Pancreas (tissue), 10 donors: ENCODE measurements around the gene CD46. TPM values are rescaled to one million over a fixed set of nuclear protein-coding genes. Genes with fewer than 3 reads are reported as not detected.
A peak's percentile ranks its signal among the peaks of the same experiment; 100 is the strongest.

Experiments used
- ATAC-seq, 4 donors: fragments of 200-7000 bp; cut with Tn5 transposase; one replicate each; pipeline versions ENCODE4 v1.8.0 to v1.9.1; 2020; ENCODE audit warnings: mild to moderate bottlenecking in 4 of 4, moderate library complexity in 4 of 4
- DNase-seq, 6 donors: peaks; one replicate each; pipeline ENCODE4 v3.0.0-alpha.2; 2020
- FAIRE-seq: peaks from 2 replicates; lab custom pipeline; 2012; peaks lifted over from hg19 to GRCh38; lab: Jason Lieb, UNC
- H3K27ac ChIP-seq, 4 donors: fragments of 200-600 bp; sonication (generic); 1 replicate in 3 of 4; 2 replicates in 1 of 4; pipeline versions ENCODE4 v1.5.0 to v1.8.0; 2020
- H3K27me3 ChIP-seq, 4 donors: fragments of 200-600 bp; one replicate each; pipeline ENCODE4 v1.8.0; 2021
- H3K36me3 ChIP-seq, 3 donors: fragments of 200-600 bp; sonication (generic) in 1 of 3; one replicate each; pipeline versions ENCODE4 v1.5.0 to v1.8.0; 2020 to 2021
- H3K4me1 ChIP-seq, 3 donors: fragments of 200-600 bp; one replicate each; pipeline ENCODE4 v1.8.0; 2021
- H3K4me3 ChIP-seq, 4 donors: fragments of 200-600 bp; sonication (generic) in 2 of 4; one replicate each; pipeline versions ENCODE4 v1.5.0 to v1.8.0; 2020 to 2021
- H3K9me3 ChIP-seq, 4 donors: fragments of 200-600 bp; one replicate each; pipeline ENCODE4 v1.8.0; 2021
- WGBS, 2 donors: extraction: QIAGEN DNeasy Blood & Tissue Kit; methylation state at CpG; one replicate each; pipeline ENCODE4 v1.1.7; 2013; 5-methylcytosine and 5-hydroxymethylcytosine counted together
- intact Hi-C, 3 donors: fragments of 100-400 bp; cut with DNase I; formaldehyde crosslinking; loops; one replicate each; pipeline versions ENCODE4 v1.11.1 to v1.14.2; 2022
- polyA plus RNA-seq, 2 donors: library from polyadenylated mRNA; stranded (reverse); fragments of 200-250 nt; gene quantifications; one replicate each; pipeline ENCODE4 v1.2.3, GENCODE V29; 2013
- total RNA-seq, 6 donors: library from RNA; stranded (reverse); fragmentation: NEBNext Ultra II Directional in 4 of 6; extraction: Animal tissue kit (Norgen Biotek cat#: 25700) in 4 of 6; gene quantifications; one replicate each; pipeline versions ENCODE4 v1.2.1 to v1.2.4, GENCODE V29; 2021 to 2023
- TF ChIP-seq, protein P1 (sequence below), 4 donors: fragments of 200-600 bp; sonication (generic) in 3 of 4; IDR thresholded peaks; one replicate each; pipeline versions ENCODE4 v1.5.0 to v1.8.0; 2021; ENCODE audit warnings: antibody characterized with exemption in 4 of 4
- donor health status: healthy with polysubstance abuse.
- donor health status: DM: no; HTN: no; CAD: no; lungs with moderate emphysema.
- donor health status: DM: no; HTN: no; CAD: no.
- donor health status: control.
- donor health status: control.
- donor health status: Bipolar disorder and iron deficiency.
- donor health status: DM: yes; HTN: yes; CAD: no.
- donor health status: DM: no; HTN: no; CAD: no.
- donor health status: DM: no; HTN: no; CAD: no.
- donor health status: DM: yes; HTN: yes; CAD: no.

The CD46 gene
- total and polyA plus RNA-seq, 8 donors: 59.8 to 172 (median 116) TPM

DNA sequence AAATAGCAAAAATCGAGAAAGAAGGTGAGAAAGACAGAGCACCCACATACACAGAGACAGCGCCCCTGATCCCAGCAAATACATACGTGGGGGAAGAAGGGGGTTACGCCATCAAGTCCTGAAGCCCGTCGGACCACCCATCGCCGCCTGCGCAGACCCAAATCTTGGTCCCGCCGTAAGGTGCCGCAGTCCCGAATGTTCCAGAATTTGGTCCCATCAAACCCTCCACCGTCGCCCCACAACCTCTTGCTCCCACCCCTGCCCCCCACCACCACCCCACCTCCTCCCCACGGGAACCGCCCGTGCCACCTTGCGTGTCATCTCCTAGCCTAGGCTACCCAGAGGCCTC lies 71.7 kb downstream of the CD46 start:
- 10 to 26% methylated on average over 18 to 19 of the region's 19 CpGs for WGBS, 2 donors
- H3K36me3 ChIP-seq: peaks cover 0 to 12% (median 3%) of the 10 kb centered on the region in 3 donors
- DNase-seq: no peak
- no peak for FAIRE-seq
- no peaks in the 10 kb centered on the region for H3K27me3 ChIP-seq
- peak overlapping the region; percentile 36 to 70 (median 58) for H3K4me3 ChIP-seq
- intact Hi-C loops: loop anchor here in 1 of 3 donors (10.0 kb wide), 1 partner anchor 141 kb away; no protein-coding TSS in a partner anchor
- ATAC-seq: peak in 2 of 4 donors; percentile 0 to 1
- TF ChIP-seq, protein P1, sequence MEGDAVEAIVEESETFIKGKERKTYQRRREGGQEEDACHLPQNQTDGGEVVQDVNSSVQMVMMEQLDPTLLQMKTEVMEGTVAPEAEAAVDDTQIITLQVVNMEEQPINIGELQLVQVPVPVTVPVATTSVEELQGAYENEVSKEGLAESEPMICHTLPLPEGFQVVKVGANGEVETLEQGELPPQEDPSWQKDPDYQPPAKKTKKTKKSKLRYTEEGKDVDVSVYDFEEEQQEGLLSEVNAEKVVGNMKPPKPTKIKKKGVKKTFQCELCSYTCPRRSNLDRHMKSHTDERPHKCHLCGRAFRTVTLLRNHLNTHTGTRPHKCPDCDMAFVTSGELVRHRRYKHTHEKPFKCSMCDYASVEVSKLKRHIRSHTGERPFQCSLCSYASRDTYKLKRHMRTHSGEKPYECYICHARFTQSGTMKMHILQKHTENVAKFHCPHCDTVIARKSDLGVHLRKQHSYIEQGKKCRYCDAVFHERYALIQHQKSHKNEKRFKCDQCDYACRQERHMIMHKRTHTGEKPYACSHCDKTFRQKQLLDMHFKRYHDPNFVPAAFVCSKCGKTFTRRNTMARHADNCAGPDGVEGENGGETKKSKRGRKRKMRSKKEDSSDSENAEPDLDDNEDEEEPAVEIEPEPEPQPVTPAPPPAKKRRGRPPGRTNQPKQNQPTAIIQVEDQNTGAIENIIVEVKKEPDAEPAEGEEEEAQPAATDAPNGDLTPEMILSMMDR (IDR thresholded peaks at IDR 0.05): no peak
- H3K27ac ChIP-seq: peak overlapping the region; percentile 98 to 99 (median 98)
- peaks cover 36 to 60% (median 39%) of the 10 kb centered on the region in 3 donors for H3K4me1 ChIP-seq
- H3K9me3 ChIP-seq: no peaks in the 10 kb centered on the region

GRCh38 chr1:207823880-207824566 lies 72.2 kb downstream of the CD46 start:
- ATAC-seq: peak; percentile 58 to 70 (median 66)
- H3K27me3 ChIP-seq: no peaks in the 10 kb centered on the region
- WGBS, 2 donors: 1 to 5% methylated on average over 8 to 9 of the region's 9 CpGs
- TF ChIP-seq, protein P1 (IDR thresholded peaks at IDR 0.05): peak; percentile 42 to 50 (median 45)
- H3K9me3 ChIP-seq: no peaks in the 10 kb centered on the region
- H3K36me3 ChIP-seq: peaks cover 0 to 7% (median 0%) of the 10 kb centered on the region in 3 donors
- no peak for FAIRE-seq
- DNase-seq: peak; percentile 82 to 93 (median 91)
- peaks cover 36 to 60% (median 39%) of the 10 kb centered on the region in 3 donors for H3K4me1 ChIP-seq
- H3K4me3 ChIP-seq: peak overlapping the region; percentile 36 to 70 (median 58)
- peak overlapping the region; percentile 98 to 99 (median 98) for H3K27ac ChIP-seq
- intact Hi-C loops: loop anchor here in 1 of 3 donors (10.0 kb wide), 1 partner anchor 141 kb away; no protein-coding TSS in a partner anchor

- ATAC-seq (no peak), FAIRE-seq (no peak)
- intact Hi-C loops: loop anchor here in 1 of 3 donors (10.0 kb wide), 1 partner anchor 140 kb away; no protein-coding TSS in a partner anchor
Measured at GRCh38 chr1:207824691-207825408, 73.0 kb downstream of the CD46 start.

DNA sequence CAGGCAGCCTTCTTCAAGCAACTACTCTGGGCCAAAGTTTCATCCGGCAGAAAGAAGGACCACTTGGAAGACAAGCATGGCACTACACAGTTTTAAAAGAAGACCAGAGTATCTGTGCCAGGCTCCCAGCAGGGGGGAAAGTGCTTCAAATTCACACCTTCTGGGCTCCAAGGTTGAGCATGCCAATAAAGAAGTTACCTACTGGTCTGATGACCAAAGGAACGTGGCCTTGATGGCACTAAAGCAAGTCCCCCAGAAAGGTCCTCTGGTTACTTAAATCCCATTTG lies 73.5 kb downstream of the CD46 start:
- WGBS, 2 donors: 82 to 84% methylated on average over 2 of the region's 2 CpGs
- Histone ChIP-seq H3K4me3 (no peak overlapping the region), H3K27me3 (no peaks in the 10 kb centered on the region), H3K36me3 (no peaks in the 10 kb centered on the region), H3K4me1 (peaks cover 36 to 50% (median 39%) of the 10 kb centered on the region in 3 donors), H3K27ac (peak overlapping the region; percentile 75 to 99 (median 90)), H3K9me3 (no peaks in the 10 kb centered on the region)
- TF ChIP-seq, protein P1 (IDR thresholded peaks at IDR 0.05): no peak
- intact Hi-C loops: loop anchor here in 1 of 3 donors (10.0 kb wide), 1 partner anchor 139 kb away; no protein-coding TSS in a partner anchor
- DNase-seq (peak in 1 of 6 donors; percentile 23), ATAC-seq (no peak), FAIRE-seq (no peak)

More at GRCh38 chr1:207824691-207825408, 73.0 kb downstream of the CD46 start:
- no peak overlapping the region for H3K4me3 ChIP-seq
- H3K27ac ChIP-seq: peak overlapping the region; percentile 98 to 99 (median 98)
- no peaks in the 10 kb centered on the region for H3K27me3 ChIP-seq
- 84% methylated on average over 6 of the region's 6 CpGs for WGBS, 2 donors
- no peaks in the 10 kb centered on the region for H3K36me3 ChIP-seq
- H3K9me3 ChIP-seq: no peaks in the 10 kb centered on the region
- H3K4me1 ChIP-seq: peaks cover 36 to 54% (median 39%) of the 10 kb centered on the region in 3 donors
- TF ChIP-seq, protein P1 (IDR thresholded peaks at IDR 0.05): no peak
- peak in 1 of 6 donors; percentile 38 for DNase-seq
